Subcutaneous abdominal adipose tissue (tissue), 5 donors: ENCODE results near the gene ABAT.
"Not testable (repeated sequence)": the region's sequence is repeated elsewhere in the genome, so short reads cannot be mapped to it uniquely, and the experiment has no call there.

Experiments
- H3K27ac ChIP-seq: one replicate; pipeline ENCODE4 v1.7.0; 2013; ENCODE audit warnings: low read depth, mild to moderate bottlenecking, inconsistent platforms, low read length, moderate library complexity
- H3K27me3 ChIP-seq, 5 donors: one replicate each; pipeline ENCODE4 v1.7.0; 2013; ENCODE audit warnings: low read length in 5 of 5, inconsistent platforms in 1 of 5; ENCODE audit not compliant: control insufficient read depth in 5 of 5, insufficient read depth in 4 of 5
- H3K36me3 ChIP-seq, 5 donors: one replicate each; pipeline ENCODE4 v1.7.0; 2013; ENCODE audit warnings: low read length in 5 of 5; ENCODE audit not compliant: control insufficient read depth in 5 of 5, insufficient read depth in 5 of 5
- H3K4me1 ChIP-seq, 5 donors: one replicate each; pipeline ENCODE4 v1.7.0; 2013; ENCODE audit warnings: low read length in 5 of 5, mild to moderate bottlenecking in 3 of 5, moderate library complexity in 1 of 5; ENCODE audit not compliant: control insufficient read depth in 5 of 5, insufficient read depth in 5 of 5
- H3K4me3 ChIP-seq, 5 donors: one replicate each; pipeline ENCODE4 v1.7.0; 2013; ENCODE audit warnings: low read length in 5 of 5, low read depth in 1 of 5
- H3K9ac ChIP-seq, 5 donors: one replicate each; pipeline ENCODE4 v1.7.0; 2013; ENCODE audit warnings: low read length in 5 of 5, mild to moderate bottlenecking in 4 of 5, moderate library complexity in 3 of 5
- H3K9me3 ChIP-seq, 5 donors: one replicate each; pipeline ENCODE4 v1.7.0; 2013; ENCODE audit warnings: low read length in 5 of 5; ENCODE audit not compliant: control insufficient read depth in 5 of 5
- donor health status: healthy.
- donor health status: healthy.
- donor health status: healthy.
- donor health status: healthy.
- donor health status: healthy.

Gene ABAT

DNA sequence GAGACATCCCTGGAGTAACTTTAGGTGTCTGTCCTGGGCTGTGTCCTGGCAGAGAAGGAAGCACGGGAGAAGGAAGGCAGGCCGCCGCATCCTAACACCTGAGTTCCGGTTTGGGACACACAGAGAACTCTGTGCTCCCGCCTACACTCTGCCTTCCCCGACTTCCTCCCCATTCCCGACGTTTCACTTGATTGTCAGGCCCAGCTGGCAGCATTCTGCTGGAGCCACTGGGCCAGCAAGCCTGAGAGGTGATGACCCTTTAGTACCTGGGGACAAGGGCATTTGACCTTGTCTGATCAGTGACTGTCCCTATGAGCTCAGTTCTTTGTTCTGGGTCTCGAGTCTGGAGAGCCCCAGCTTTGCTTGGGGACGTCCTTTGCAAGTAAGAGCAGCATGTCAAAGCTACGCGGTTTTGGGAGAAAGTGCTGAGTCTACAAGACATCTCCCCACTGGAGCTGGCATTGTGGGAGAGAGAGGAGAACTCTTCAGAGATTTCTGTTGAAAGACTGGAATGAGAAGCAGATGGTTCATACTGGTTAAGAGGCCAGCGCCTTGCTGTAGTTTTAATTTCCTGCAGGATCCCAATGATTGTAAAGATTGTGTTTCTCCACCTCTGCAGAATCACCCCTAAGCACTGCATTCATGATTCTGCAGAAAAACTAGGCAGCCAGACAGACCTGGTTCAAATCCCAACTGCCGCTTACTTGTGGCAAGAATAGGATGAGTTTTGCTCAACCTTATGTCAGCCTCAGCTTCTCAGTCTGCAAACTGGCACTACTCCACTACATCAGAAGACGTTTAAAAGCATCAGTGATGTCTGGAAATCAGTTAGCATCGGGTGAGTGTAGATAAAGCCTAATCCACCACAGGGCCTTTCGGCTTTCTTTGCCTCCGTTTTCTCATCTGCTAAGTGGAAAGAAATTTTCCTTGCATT lies 20.6 kb downstream of the ABAT start:
- H3K9ac ChIP-seq = no peak overlapping the region
- H3K4me3 ChIP-seq = no peak overlapping the region
- H3K27ac ChIP-seq = no peak overlapping the region
- no peaks in the 10 kb centered on the region for H3K4me1 ChIP-seq
- H3K36me3 ChIP-seq = peaks cover 0 to 5% (median under 1%) of the 10 kb centered on the region in 5 donors
- no peaks in the 10 kb centered on the region for H3K27me3 ChIP-seq
- H3K9me3 ChIP-seq = peaks cover 0 to 2% (median 2%) of the 10 kb centered on the region in 5 donors

DNA sequence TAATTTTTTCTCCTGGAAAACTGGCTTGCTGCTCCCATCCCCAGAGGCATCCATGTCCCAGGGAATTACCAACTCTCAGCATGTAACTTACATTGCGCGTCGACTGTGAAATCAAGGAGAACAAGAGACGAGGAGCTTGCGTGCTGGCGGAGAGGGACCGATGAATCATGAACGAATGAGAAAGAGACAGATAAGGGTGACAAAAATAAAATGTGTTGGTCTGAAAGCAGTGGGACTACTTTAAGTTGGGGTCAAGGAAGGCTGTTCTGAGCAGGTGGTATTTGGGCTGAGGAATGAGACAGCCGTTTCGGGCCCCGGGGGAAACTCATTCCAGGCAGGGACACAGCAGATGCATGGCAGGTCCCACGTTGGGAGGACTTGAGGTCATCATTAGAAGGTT lies 22.5 kb downstream of the ABAT start:
- no peaks in the 10 kb centered on the region for H3K4me1 ChIP-seq
- H3K9me3 ChIP-seq = no peaks in the 10 kb centered on the region
- peaks cover 0 to 6% (median 0%) of the 10 kb centered on the region in 5 donors for H3K36me3 ChIP-seq
- no peak overlapping the region for H3K27ac ChIP-seq
- no peaks in the 10 kb centered on the region for H3K27me3 ChIP-seq
- no peak overlapping the region for H3K4me3 ChIP-seq
- no peak overlapping the region for H3K9ac ChIP-seq

GRCh38 chr16:8697965-8698364 lies 23.5 kb downstream of the ABAT start:
- Histone ChIP-seq H3K9ac (no peak overlapping the region), H3K27ac (no peak overlapping the region), H3K27me3 (no peaks in the 10 kb centered on the region), H3K4me3 (no peak overlapping the region), H3K4me1 (no peaks in the 10 kb centered on the region), H3K9me3 (no peaks in the 10 kb centered on the region), H3K36me3 (peaks cover 0 to 6% (median 0%) of the 10 kb centered on the region in 5 donors)

DNA sequence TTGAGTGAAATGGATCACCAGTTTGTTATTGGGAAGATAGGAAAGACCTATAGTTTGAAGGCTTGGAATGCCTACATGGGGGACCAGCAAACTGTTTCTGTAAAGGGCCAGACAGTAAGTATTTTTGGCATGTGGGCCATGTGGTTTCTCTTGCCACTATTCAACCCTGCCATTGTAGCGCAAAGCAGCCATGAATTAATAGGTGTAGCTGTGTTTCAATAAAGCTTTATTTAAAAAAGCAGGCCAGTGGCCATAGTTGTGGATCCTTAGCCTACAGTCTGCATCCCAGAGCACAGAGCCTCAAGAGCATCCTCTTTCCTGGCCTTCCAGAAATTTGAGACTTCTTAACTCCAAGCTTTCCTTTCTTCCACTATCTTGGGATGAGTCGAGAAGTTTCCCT lies 29.3 kb downstream of the ABAT start:
- Histone ChIP-seq H3K9me3 (no peaks in the 10 kb centered on the region), H3K4me1 (no peaks in the 10 kb centered on the region), H3K4me3 (no peak overlapping the region), H3K27me3 (no peaks in the 10 kb centered on the region), H3K27ac (no peak overlapping the region), H3K36me3 (peaks cover 0 to 6% (median 0%) of the 10 kb centered on the region in 5 donors), H3K9ac (no peak overlapping the region)

DNA sequence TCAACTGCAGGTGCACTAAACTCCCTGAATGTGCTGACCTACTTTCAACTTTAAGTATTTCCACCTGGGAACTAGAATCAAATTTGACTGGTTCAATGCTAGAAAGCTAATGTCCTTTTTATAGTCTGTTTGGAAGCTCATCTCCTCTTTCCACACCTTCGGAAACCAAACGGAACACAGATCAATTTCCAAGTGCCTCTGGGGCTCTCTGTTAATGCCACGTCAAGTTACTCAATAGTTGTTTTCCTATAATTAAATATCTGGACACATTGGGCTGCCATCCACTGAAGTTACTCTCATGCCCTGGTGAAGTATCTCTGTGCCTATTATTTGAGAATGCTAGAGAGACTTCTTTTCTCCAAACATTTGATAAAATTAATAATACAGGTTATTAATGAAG lies 29.7 kb downstream of the ABAT start:
- Histone ChIP-seq H3K27ac (no peak overlapping the region), H3K9ac (no peak overlapping the region), H3K4me3 (no peak overlapping the region), H3K27me3 (no peaks in the 10 kb centered on the region), H3K36me3 (peaks cover 0 to 6% (median 0%) of the 10 kb centered on the region in 5 donors), H3K4me1 (no peaks in the 10 kb centered on the region), H3K9me3 (no peaks in the 10 kb centered on the region)

GRCh38 chr16:8705100-8705822 lies 30.8 kb downstream of the ABAT start:
- not testable (repeated sequence) for H3K27me3 ChIP-seq, H3K9me3 ChIP-seq, H3K4me1 ChIP-seq, H3K4me3 ChIP-seq, H3K27ac ChIP-seq, H3K36me3 ChIP-seq, H3K9ac ChIP-seq

GRCh38 chr16:8708536-8708935 lies 34.1 kb downstream of the ABAT start:
- H3K27ac ChIP-seq = no peak overlapping the region
- H3K4me1 ChIP-seq = no peaks in the 10 kb centered on the region
- no peak overlapping the region for H3K9ac ChIP-seq
- H3K27me3 ChIP-seq = no peaks in the 10 kb centered on the region
- H3K36me3 ChIP-seq = no peaks in the 10 kb centered on the region
- no peak overlapping the region for H3K4me3 ChIP-seq
- H3K9me3 ChIP-seq = no peaks in the 10 kb centered on the region

GRCh38 chr16:8712589-8713361 lies 38.4 kb downstream of the ABAT start:
- peaks cover 0 to 3% (median 0%) of the 10 kb centered on the region in 5 donors for H3K9me3 ChIP-seq
- H3K4me3 ChIP-seq = no peak overlapping the region
- H3K4me1 ChIP-seq = no peaks in the 10 kb centered on the region
- no peaks in the 10 kb centered on the region for H3K27me3 ChIP-seq
- peaks cover 0 to 7% (median 0%) of the 10 kb centered on the region in 5 donors for H3K36me3 ChIP-seq
- no peak overlapping the region for H3K9ac ChIP-seq
- H3K27ac ChIP-seq = no peak overlapping the region

- no peak overlapping the region for H3K9ac ChIP-seq
- no peak overlapping the region for H3K4me3 ChIP-seq
- peaks cover 0 to 3% (median 0%) of the 10 kb centered on the region in 5 donors for H3K9me3 ChIP-seq
- no peaks in the 10 kb centered on the region for H3K4me1 ChIP-seq
- no peaks in the 10 kb centered on the region for H3K27me3 ChIP-seq
- no peak overlapping the region for H3K27ac ChIP-seq
- H3K36me3 ChIP-seq = peaks cover 0 to 7% (median 0%) of the 10 kb centered on the region in 5 donors
Measured at GRCh38 chr16:8713635-8714172, 39.3 kb downstream of the ABAT start.
